Measurements from ENCODE around the gene SDC1. TPM values are rescaled to one million over a fixed set of nuclear protein-coding genes. Genes with fewer than 3 reads are reported as not detected.

The SDC1 gene
- polyA plus RNA-seq, 1 of the 3 experiments (the other 2 are of a cell fraction) = 122 TPM

DNA sequence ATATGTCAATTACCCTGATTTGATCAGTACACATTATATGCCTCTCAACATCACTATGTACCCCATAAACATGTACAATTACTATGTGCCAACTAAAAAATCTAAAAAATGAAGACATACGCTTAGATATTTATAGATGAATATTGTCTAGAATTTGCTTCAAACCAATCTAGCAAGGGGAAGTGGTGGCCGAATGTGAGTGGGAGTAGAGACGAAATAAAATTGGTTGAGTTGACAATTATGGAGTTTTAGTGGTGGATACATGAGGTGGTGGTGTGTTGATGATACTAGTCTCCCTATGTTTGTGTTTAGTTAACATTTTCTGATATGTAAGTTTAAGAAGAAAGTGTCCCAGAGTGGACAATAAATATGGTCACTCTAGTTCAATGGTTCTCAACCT, 49.0 kb downstream of the SDC1 start (continued):
- TF ChIP-seq, protein P1, sequence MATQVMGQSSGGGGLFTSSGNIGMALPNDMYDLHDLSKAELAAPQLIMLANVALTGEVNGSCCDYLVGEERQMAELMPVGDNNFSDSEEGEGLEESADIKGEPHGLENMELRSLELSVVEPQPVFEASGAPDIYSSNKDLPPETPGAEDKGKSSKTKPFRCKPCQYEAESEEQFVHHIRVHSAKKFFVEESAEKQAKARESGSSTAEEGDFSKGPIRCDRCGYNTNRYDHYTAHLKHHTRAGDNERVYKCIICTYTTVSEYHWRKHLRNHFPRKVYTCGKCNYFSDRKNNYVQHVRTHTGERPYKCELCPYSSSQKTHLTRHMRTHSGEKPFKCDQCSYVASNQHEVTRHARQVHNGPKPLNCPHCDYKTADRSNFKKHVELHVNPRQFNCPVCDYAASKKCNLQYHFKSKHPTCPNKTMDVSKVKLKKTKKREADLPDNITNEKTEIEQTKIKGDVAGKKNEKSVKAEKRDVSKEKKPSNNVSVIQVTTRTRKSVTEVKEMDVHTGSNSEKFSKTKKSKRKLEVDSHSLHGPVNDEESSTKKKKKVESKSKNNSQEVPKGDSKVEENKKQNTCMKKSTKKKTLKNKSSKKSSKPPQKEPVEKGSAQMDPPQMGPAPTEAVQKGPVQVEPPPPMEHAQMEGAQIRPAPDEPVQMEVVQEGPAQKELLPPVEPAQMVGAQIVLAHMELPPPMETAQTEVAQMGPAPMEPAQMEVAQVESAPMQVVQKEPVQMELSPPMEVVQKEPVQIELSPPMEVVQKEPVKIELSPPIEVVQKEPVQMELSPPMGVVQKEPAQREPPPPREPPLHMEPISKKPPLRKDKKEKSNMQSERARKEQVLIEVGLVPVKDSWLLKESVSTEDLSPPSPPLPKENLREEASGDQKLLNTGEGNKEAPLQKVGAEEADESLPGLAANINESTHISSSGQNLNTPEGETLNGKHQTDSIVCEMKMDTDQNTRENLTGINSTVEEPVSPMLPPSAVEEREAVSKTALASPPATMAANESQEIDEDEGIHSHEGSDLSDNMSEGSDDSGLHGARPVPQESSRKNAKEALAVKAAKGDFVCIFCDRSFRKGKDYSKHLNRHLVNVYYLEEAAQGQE (IDR thresholded peaks at IDR 0.05; ENCODE audit: low read depth, low read length) = no peak
- TF ChIP-seq, protein P2, sequence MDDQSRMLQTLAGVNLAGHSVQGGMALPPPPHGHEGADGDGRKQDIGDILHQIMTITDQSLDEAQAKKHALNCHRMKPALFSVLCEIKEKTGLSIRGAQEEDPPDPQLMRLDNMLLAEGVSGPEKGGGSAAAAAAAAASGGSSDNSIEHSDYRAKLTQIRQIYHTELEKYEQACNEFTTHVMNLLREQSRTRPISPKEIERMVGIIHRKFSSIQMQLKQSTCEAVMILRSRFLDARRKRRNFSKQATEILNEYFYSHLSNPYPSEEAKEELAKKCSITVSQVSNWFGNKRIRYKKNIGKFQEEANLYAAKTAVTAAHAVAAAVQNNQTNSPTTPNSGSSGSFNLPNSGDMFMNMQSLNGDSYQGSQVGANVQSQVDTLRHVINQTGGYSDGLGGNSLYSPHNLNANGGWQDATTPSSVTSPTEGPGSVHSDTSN (IDR thresholded peaks at IDR 0.05) = no peak

DNA sequence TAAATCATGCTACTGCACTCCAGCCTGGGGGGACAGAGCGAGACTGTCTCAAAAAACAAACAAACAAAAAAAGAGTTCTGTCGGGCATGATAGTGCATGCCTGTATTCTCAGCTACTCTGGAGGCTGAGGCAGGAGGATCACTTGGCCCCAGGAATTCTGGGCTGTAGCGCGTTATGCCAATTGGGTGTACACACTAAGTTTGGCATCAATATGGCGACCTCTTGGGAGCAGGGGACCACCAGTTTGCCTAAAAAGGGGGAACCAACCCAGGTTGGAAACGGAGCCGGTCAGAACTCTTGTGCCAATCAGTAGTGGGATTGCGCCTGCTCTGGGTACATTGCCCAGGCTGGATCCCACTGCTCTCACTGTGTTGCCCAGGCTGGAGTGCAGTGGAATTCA, 49.7 kb downstream of the SDC1 start:
- Histone ChIP-seq H3K9me2 (no peaks in the 10 kb centered on the region), H3K79me2 (ENCODE audit: insufficient read depth) (no peaks in the 10 kb centered on the region), H3K9me3 (no peaks in the 10 kb centered on the region), H3K27ac (ENCODE audit: low read depth in 2 of 2, low read length in 1 of 2) (no peak overlapping the region), H3K4me2 (no peak overlapping the region), H3K9ac (no peak overlapping the region), H3K27me3 (ENCODE audit: insufficient read depth) (no peaks in the 10 kb centered on the region), H3K4me3 (ENCODE audit: low read depth in 2 of 2, low read length in 1 of 2) (no peak overlapping the region), H3K4me1 (ENCODE audit: control insufficient read depth in 1 of 2, insufficient read depth in 2 of 2, low read depth in 1 of 2, low read length in 1 of 2) (peaks cover 0 to 39% of the 10 kb centered on the region in 2 experiments; a peak in 1 of 4 replicates), H3F3A (replicated peaks; ENCODE audit: insufficient read depth) (no peaks in the 10 kb centered on the region), H2AFZ (ENCODE audit: low read depth) (no peak overlapping the region), H4K20me1 (ENCODE audit: insufficient read depth) (no peaks in the 10 kb centered on the region), H3K36me3 (replicated peaks in 1 of 2; ENCODE audit: control insufficient read depth in 1 of 2, insufficient read depth in 2 of 2, low read length in 1 of 2) (no peaks in the 10 kb centered on the region)
- 80% methylated on average over 6 of the region's 8 CpGs for WGBS (ENCODE audit: low lambda C conversion rate)
- no peak for DNase-seq
- ChIA-PET CTCF (interaction anchor here (0.6 kb wide), 1 partner anchor 8 kb away, joined by 3 read pairs; no protein-coding TSS in a partner anchor), POLR2A (no interaction called here)
- TF ChIP-seq ELF1 (IDR thresholded peaks at IDR 0.05) (no peak), GABPA (IDR thresholded peaks at IDR 0.05; ENCODE audit: low read depth) (no peak), SIN3A (IDR thresholded peaks at IDR 0.05; ENCODE audit: borderline replicate concordance, low read depth, low read length) (no peak), EZH2phosphoT487 (IDR thresholded peaks at IDR 0.05; ENCODE audit: borderline replicate concordance, low read depth) (no peak), TEAD4 (IDR thresholded peaks at IDR 0.05; ENCODE audit: borderline replicate concordance, insufficient read depth) (no peak), RXRA (IDR thresholded peaks at IDR 0.05; ENCODE audit: borderline replicate concordance, low read depth) (no peak)
- TF ChIP-seq, protein P1 (IDR thresholded peaks at IDR 0.05; ENCODE audit: low read depth, low read length) = no peak
- TF ChIP-seq, protein P2 (IDR thresholded peaks at IDR 0.05) = no peak
- TF ChIP-seq, protein P3, sequence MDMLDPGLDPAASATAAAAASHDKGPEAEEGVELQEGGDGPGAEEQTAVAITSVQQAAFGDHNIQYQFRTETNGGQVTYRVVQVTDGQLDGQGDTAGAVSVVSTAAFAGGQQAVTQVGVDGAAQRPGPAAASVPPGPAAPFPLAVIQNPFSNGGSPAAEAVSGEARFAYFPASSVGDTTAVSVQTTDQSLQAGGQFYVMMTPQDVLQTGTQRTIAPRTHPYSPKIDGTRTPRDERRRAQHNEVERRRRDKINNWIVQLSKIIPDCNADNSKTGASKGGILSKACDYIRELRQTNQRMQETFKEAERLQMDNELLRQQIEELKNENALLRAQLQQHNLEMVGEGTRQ (IDR thresholded peaks at IDR 0.05; ENCODE audit: borderline replicate concordance, low read depth, low read length) = no peak
